Fibroblast of villous mesenchyme (primary cell): ENCODE measurements around the gene PRKCE. TPM values are rescaled to one million over a fixed set of nuclear protein-coding genes. Genes with fewer than 3 reads are reported as not detected.

Experiments used
- DNase-seq: peaks from one replicate; pipeline ENCODE4 v3.0.0-alpha.2; 2010; ENCODE audit warnings: low read depth
- H3K4me3 ChIP-seq: 2 replicates; pipeline ENCODE4 v1.5.1; 2011; ENCODE audit warnings: low read depth, mild to moderate bottlenecking, low read length
- total RNA-seq: library from RNA; depleted of rRNA; stranded (reverse); fragments of >200 nt; gene quantifications from 2 replicates; pipeline ENCODE4 v1.2.3, GENCODE V29; 2012
- TF ChIP-seq, protein P1 (sequence below): IDR thresholded peaks from 2 replicates; pipeline ENCODE4 v1.5.1; 2012; ENCODE audit warnings: low read depth, mild to moderate bottlenecking, low read length; ENCODE audit not compliant: insufficient read depth

The PRKCE gene
- total RNA-seq, 1 donor: 27.2 TPM

DNA sequence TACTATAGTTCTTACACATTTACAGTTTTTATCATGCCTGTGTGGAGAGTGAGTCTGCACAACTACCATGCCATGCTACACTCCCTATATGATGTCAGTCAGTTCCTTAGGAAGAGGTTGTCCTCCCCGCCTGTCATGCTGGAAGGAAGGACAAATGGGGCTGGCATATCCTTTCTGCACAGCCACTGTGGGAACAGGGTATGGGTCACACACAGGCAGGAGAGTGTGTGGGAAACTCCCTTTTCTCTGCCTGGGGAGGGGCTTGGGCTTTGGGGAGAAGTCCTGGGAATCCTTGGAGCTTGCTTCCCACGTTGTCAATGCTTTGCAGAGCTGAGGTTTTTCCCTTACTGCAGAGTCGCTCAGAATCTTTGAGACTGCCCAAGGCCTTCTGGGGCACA lies 232.1 kb downstream of the PRKCE start:
- TF ChIP-seq, protein P1, sequence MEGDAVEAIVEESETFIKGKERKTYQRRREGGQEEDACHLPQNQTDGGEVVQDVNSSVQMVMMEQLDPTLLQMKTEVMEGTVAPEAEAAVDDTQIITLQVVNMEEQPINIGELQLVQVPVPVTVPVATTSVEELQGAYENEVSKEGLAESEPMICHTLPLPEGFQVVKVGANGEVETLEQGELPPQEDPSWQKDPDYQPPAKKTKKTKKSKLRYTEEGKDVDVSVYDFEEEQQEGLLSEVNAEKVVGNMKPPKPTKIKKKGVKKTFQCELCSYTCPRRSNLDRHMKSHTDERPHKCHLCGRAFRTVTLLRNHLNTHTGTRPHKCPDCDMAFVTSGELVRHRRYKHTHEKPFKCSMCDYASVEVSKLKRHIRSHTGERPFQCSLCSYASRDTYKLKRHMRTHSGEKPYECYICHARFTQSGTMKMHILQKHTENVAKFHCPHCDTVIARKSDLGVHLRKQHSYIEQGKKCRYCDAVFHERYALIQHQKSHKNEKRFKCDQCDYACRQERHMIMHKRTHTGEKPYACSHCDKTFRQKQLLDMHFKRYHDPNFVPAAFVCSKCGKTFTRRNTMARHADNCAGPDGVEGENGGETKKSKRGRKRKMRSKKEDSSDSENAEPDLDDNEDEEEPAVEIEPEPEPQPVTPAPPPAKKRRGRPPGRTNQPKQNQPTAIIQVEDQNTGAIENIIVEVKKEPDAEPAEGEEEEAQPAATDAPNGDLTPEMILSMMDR: no peak
- no peak overlapping the region for H3K4me3 ChIP-seq
- DNase-seq: no peak

DNA sequence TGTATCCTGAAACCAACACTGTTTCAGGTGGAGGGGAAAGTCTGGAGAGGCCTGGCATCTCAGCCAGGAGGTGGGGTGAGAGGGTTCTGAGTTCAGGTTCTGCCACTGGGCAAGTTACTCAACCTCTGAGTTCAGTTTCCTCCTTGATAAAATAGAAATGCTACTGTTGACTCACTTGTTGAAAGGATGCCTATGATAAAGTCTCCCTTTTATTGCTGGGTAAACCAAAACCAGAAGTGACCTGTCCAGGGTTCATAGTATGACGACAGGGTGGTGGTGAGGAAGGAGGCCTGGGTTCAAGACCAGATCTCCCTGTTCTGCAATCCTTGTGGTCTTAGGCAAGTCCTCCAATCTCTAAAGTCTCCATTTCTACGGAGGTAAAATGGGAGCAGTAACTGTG lies 232.7 kb downstream of the PRKCE start:
- peak; percentile 34 for DNase-seq
- TF ChIP-seq, protein P1: no peak
- no peak overlapping the region for H3K4me3 ChIP-seq

DNA sequence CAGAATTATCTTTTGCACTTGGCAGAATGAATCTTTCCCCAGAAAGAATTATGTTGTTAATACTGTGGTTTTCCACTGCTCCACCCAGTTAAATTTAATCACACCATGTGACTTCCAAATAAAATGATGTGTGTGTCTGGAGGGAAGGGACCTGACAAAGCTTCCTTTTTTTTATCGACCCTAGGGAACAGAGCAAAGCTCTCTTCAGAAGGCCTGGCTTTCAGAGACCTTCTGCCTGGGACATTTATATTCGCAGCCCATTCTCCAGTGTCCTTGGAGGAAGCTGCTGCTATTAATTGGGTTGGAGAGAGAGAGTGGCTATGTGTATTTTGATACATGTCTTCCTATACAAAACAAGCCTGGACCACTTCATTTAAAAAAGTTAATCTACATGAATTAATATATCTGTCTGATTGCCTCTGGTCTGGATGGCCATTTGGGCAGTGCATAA lies 233.7 kb downstream of the PRKCE start:
- H3K4me3 ChIP-seq: no peak overlapping the region
- TF ChIP-seq, protein P1: no peak
- peak; percentile 48 for DNase-seq

DNA sequence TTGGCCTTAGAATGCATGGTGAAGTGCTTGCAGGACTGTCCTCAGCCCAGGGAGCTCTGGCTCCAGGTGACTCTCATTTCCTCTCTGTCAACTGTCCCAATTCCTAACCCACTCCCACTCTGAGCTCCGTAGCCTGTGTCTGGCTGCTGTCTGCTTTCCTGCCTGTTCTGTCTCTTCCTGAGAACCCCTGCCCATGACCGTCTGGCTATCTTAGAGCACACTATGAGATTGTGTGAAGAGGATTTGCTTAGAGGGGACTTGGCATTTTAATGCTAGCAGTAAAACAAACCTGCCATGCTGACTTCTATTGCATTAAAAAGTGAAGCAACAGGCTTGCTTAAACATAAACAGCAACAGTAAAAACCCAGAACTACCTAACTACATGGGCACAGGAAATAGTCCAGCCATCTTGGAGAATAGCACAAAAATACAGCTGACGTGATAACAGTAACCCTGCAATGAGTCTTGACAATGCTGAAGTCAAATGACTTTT lies 234.7 kb downstream of the PRKCE start:
- H3K4me3 ChIP-seq: no peak overlapping the region
- peak; percentile 95 for DNase-seq

DNA sequence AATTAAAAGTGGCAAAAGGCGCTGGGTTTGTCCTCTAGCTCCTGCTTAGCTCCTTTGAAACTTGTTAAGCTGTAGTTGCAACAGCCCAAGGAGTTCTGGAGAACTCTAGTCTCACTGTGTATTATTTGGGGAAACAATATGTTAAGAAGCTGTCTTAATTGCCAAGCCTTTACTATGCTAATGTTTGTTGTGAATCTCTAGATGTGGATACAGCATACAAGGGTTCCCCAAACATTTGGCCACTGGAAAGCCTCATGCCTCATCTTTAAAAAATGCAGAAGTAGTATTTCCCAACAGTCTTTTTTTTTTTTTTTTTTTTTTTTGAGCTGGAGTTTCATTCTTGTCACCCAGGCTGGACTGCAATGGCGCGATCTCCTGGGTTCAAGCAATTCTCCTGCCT lies 236.7 kb downstream of the PRKCE start:
- TF ChIP-seq, protein P1: no peak
- DNase-seq: peak; percentile 84
- H3K4me3 ChIP-seq: no peak overlapping the region

More for the DNA sequence above, 234.7 kb downstream of the PRKCE start:
- TF ChIP-seq, protein P1: no peak

DNA sequence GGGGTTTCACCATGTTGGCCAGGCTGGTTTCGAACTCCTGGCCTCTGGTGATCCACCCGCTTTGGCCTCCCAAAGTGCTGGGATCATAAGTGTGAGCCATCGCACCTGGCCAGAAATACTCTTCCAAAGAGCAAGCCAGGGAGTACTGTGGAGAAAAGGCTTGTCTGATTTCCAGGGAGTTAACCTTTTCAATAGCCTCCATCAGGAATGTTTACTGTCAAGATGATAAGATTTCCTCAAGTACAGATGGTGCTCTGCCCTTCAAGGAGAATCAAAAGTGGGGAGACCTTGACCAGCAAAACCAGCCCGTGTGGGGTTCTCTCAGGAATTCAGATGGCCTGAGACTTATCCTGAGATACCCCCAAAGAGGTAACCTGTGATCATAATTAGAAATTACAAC lies 237.2 kb downstream of the PRKCE start:
- H3K4me3 ChIP-seq: no peak overlapping the region
- peak; percentile 31 for DNase-seq
- TF ChIP-seq, protein P1: no peak

DNA sequence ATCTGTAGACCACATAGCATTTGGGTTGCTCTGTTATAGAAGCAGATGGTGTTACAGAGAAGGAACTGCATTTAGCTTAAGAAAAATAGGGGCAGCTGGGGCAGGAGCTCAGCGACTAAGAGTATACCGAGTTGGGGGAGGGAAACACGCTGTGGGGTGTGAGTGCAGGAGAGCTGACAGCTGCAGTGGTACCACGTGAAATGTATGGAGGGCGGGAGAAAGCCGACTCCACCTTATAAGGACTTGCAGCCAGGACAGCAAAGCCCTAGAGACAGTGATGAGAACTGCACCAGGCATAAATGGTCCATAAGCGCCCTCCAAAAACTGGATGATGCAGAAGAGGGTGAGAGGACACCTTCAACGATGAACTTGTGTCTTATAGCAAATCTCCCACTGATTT lies 237.6 kb downstream of the PRKCE start:
- DNase-seq: peak; percentile 69
- TF ChIP-seq, protein P1: peak; percentile 34
- no peak overlapping the region for H3K4me3 ChIP-seq
